A549 (cell line): Measurements from ENCODE around the gene TULP3. TPM values are rescaled to one million over a fixed set of nuclear protein-coding genes. Genes with fewer than 3 reads are reported as not detected.

ENCODE experiments used
- ATAC-seq, 2 experiments: fragments of 200-7000 bp in 1 of 2; fragments of >200 bp in 1 of 2; cut with Nextera tagmentation in 1 of 2; cut with Tn5 transposase in 1 of 2; 3 replicates each; pipeline versions ENCODE4 v1.8.0 to v1.9.1; 2018 to 2020; ENCODE audit warnings: mild to moderate bottlenecking in 1 of 2, moderate library complexity in 1 of 2
- CTCF ChIA-PET: fragments of 300-600 bp; sonication (Branson Sonifier 250); formaldehyde crosslinking; extraction: SDS; loops from one replicate; lab custom pipeline; 2021; ENCODE audit warnings: antibody characterized with exemption, inconsistent platforms; lab: Yijun Ruan, JAX
- POLR2A ChIA-PET: fragments of 350-600 bp; formaldehyde crosslinking; extraction: SDS; loops from one replicate; lab custom pipeline; 2021; ENCODE audit warnings: antibody characterized with exemption, inconsistent platforms; lab: Yijun Ruan, JAX
- DNase-seq, 2 experiments: peaks; one replicate each; pipeline versions ENCODE4 v3.0.0 to v3.0.0-alpha.2; 2011 to 2016; ENCODE audit warnings: low read depth in 1 of 2, low spot score in 1 of 2
- FAIRE-seq: peaks from 2 replicates; lab custom pipeline; 2011; peaks lifted over from hg19 to GRCh38; lab: Jason Lieb, UNC
- H3K27ac ChIP-seq, 2 experiments: fragments of >200 bp; sonication (Bioruptor Twin); formaldehyde crosslinking; 3 replicates each; pipeline ENCODE4 v1.5.1; 2016 to 2017
- H3K4me1 ChIP-seq: fragments of >200 bp; sonication (Bioruptor Twin); formaldehyde crosslinking; 3 replicates; pipeline ENCODE4 v1.6.1; 2016
- H3K4me2 ChIP-seq: fragments of >200 bp; sonication (Bioruptor Twin); formaldehyde crosslinking; 3 replicates; pipeline ENCODE4 v1.6.1; 2016
- H3K4me3 ChIP-seq: fragments of >200 bp; sonication (Bioruptor Twin); formaldehyde crosslinking; 3 replicates; pipeline ENCODE4 v1.5.1; 2016
- H3K9me3 ChIP-seq: fragments of >200 bp; sonication (Bioruptor Twin); formaldehyde crosslinking; 3 replicates; pipeline ENCODE4 v1.6.1; 2016
- CBX8 ChIP-seq: fragments of 200-600 bp; sonication (generic); IDR thresholded peaks from 2 replicates; pipeline ENCODE4 v1.6.1; 2016
- CHD2 ChIP-seq: fragments of 150-350 bp; IDR thresholded peaks from 2 replicates; pipeline ENCODE4 v1.6.1; 2014; ENCODE audit warnings: low read length; ENCODE audit not compliant: partially characterized antibody
- CTCF ChIP-seq: fragments of >200 bp; sonication (Bioruptor Twin); formaldehyde crosslinking; IDR thresholded peaks from 3 replicates; pipeline ENCODE4 v1.5.1; 2016
- EHF ChIP-seq: fragments of 250-450 bp; sonication (Bioruptor Pico); IDR thresholded peaks from 2 replicates; pipeline ENCODE4 v1.5.0; 2020; ENCODE audit warnings: mild to moderate bottlenecking
- EHMT2 ChIP-seq: fragments of 200-600 bp; sonication (generic); IDR thresholded peaks from 2 replicates; pipeline ENCODE4 v1.6.1; 2016; ENCODE audit warnings: antibody characterized with exemption, low read depth, mild to moderate bottlenecking, moderate library complexity
- ESRRA ChIP-seq: fragments of 150-350 bp; IDR thresholded peaks from 2 replicates; pipeline ENCODE4 v1.6.1; 2014; ENCODE audit warnings: mild to moderate bottlenecking, low read length, borderline replicate concordance
- FOSB ChIP-seq: fragments of 250-450 bp; sonication (Bioruptor Pico); IDR thresholded peaks from 2 replicates; pipeline ENCODE4 v1.5.0; 2020; ENCODE audit warnings: mild to moderate bottlenecking, moderate library complexity
- GATA3 ChIP-seq: IDR thresholded peaks from 2 replicates; pipeline ENCODE4 v1.6.1; 2012; ENCODE audit warnings: borderline replicate concordance
- HOXB13 ChIP-seq: fragments of 250-450 bp; sonication (Bioruptor Pico); IDR thresholded peaks from 2 replicates; pipeline ENCODE4 v1.5.0; 2020; ENCODE audit warnings: low read depth, mild to moderate bottlenecking, moderate library complexity
- JUN ChIP-seq, 2 experiments: fragments of >200 bp; sonication (Bioruptor Twin); formaldehyde crosslinking; IDR thresholded peaks; 2 replicates in 1 of 2; 3 replicates in 1 of 2; pipeline ENCODE4 v1.6.1; 2016 to 2017
- KDM5A ChIP-seq: fragments of 200-600 bp; sonication (generic); IDR thresholded peaks from 2 replicates; pipeline ENCODE4 v1.6.1; 2016; ENCODE audit warnings: antibody characterized with exemption, mild to moderate bottlenecking
- NFE2L2 ChIP-seq: fragments of 150-350 bp; conservative IDR thresholded peaks from 2 replicates; pipeline ENCODE4 v1.6.1; 2014; ENCODE audit warnings: low read length
- NPAS2 ChIP-seq: fragments of 250-450 bp; sonication (Bioruptor Pico); IDR thresholded peaks from 2 replicates; pipeline ENCODE4 v1.8.0; 2022; ENCODE audit warnings: mild to moderate bottlenecking, moderate library complexity, borderline replicate concordance
- NR3C1 ChIP-seq: fragments of >200 bp; sonication (Bioruptor Twin); formaldehyde crosslinking; IDR thresholded peaks from 3 replicates; pipeline ENCODE4 v1.6.1; 2017
- PBX3 ChIP-seq: IDR thresholded peaks from 2 replicates; pipeline ENCODE4 v1.6.1; 2012
- PHF8 ChIP-seq: fragments of 200-600 bp; sonication (generic); IDR thresholded peaks from 2 replicates; pipeline ENCODE4 v1.6.1; 2016; ENCODE audit warnings: low read depth, mild to moderate bottlenecking, antibody characterized with exemption, moderate library complexity, borderline replicate concordance
- POLR2A ChIP-seq: IDR thresholded peaks from 2 replicates; pipeline ENCODE4 v1.6.1; 2012; ENCODE audit warnings: mild to moderate bottlenecking, low read length
- POLR2AphosphoS2 ChIP-seq: conservative IDR thresholded peaks from 2 replicates; pipeline ENCODE4 v1.6.1; 2012; ENCODE audit warnings: low read length, improper control_type of control experiment, inconsistent platforms
- SMC3 ChIP-seq: fragments of >200 bp; sonication (Bioruptor Twin); formaldehyde crosslinking; IDR thresholded peaks from 3 replicates; pipeline ENCODE4 v1.6.1; 2018; ENCODE audit warnings: inconsistent platforms
- SREBF2 ChIP-seq: fragments of 450-650 bp; IDR thresholded peaks from 2 replicates; pipeline ENCODE4 v1.6.1; 2014; ENCODE audit warnings: mild to moderate bottlenecking, moderate library complexity
- TFCP2L1 ChIP-seq: fragments of 250-450 bp; sonication (Bioruptor Pico); IDR thresholded peaks from 2 replicates; pipeline ENCODE4 v1.5.0; 2021; ENCODE audit warnings: mild to moderate bottlenecking
- TP53 ChIP-seq: fragments of 250-450 bp; sonication (Bioruptor Pico); IDR thresholded peaks from 2 replicates; pipeline ENCODE4 v1.5.0; 2021; ENCODE audit warnings: mild to moderate bottlenecking, moderate library complexity
- ZFP36 ChIP-seq: fragments of 450-650 bp; IDR thresholded peaks from 2 replicates; pipeline ENCODE4 v1.6.1; 2014; ENCODE audit warnings: borderline replicate concordance; ENCODE audit not compliant: partially characterized antibody
- ZNF302 ChIP-seq: fragments of 250-450 bp; sonication (Bioruptor Pico); IDR thresholded peaks from 2 replicates; pipeline ENCODE4 v1.9.0; 2021; ENCODE audit warnings: inconsistent platforms, mild to moderate bottlenecking, moderate library complexity
- WGBS: methylation state at CpG from one replicate; pipeline ENCODE4 v1.1.6; 2017; ENCODE audit errors: missing lambda C conversion rate; 5-methylcytosine and 5-hydroxymethylcytosine counted together
- polyA plus RNA-seq, 4 experiments: library from polyadenylated mRNA; depleted of rRNA in 3 of 4; stranded (reverse); fragments of >200 nt; fragmentation: RNase III in 1 of 4; extraction: RNeasy Plus Mini Kit Qiagen cat#74134 plus additional on column Dnase treatment in 1 of 4; gene quantifications; 2 replicates in 3 of 4; 3 replicates in 1 of 4; pipeline ENCODE4 v1.2.3, GENCODE V29; 2011 to 2017
- TF ChIP-seq, protein P1 (sequence below): fragments of >200 bp; sonication (Bioruptor Twin); formaldehyde crosslinking; IDR thresholded peaks from 3 replicates; pipeline ENCODE4 v1.6.1; 2016
- TF ChIP-seq, protein P2 (sequence below): fragments of >200 bp; sonication (Bioruptor Twin); formaldehyde crosslinking; IDR thresholded peaks from 2 replicates; pipeline ENCODE4 v1.6.1; 2016
- TF ChIP-seq, protein P3 (sequence below): fragments of 250-450 bp; sonication (Bioruptor Pico); IDR thresholded peaks from 2 replicates; pipeline ENCODE4 v1.5.0; 2020; ENCODE audit warnings: low read depth, mild to moderate bottlenecking, moderate library complexity

TULP3 gene
- polyA plus RNA-seq, 2 of the 4 experiments (the other 2 are of a cell fraction), result 19.6 to 32.9 TPM

DNA sequence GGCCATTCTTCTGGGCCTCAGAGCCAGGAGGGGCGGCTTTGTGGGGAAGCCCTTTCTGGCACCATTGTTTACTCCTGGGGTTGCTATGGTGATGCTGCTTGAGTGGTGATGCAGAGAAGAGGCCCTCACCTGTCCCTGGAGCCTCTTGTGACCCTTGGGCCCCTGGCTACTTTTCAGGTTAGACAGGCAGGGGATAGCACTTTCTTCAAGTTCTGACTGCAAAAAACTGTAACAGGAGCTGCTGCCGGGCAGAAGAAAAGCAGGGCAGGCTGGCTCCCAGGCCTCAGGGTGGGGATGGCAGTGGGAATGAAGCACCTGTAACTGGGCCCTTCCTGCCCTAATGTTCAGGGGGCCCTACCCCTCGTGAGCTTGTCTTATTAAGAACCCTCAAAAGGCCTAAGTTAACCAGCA, 33.7 kb upstream of the TULP3 start, which contains the start of gene TEX52:
TSS of gene TEX52 (minus strand) at position 19 of the 411 bp plus-strand sequence. CDS start at position 6, 13 bp downstream.
- no peak for DNase-seq
- WGBS, result 91% methylated on average over 3 of the region's 3 CpGs
- no peak for TF ChIP-seq KDM5A
- TF ChIP-seq, protein P1, sequence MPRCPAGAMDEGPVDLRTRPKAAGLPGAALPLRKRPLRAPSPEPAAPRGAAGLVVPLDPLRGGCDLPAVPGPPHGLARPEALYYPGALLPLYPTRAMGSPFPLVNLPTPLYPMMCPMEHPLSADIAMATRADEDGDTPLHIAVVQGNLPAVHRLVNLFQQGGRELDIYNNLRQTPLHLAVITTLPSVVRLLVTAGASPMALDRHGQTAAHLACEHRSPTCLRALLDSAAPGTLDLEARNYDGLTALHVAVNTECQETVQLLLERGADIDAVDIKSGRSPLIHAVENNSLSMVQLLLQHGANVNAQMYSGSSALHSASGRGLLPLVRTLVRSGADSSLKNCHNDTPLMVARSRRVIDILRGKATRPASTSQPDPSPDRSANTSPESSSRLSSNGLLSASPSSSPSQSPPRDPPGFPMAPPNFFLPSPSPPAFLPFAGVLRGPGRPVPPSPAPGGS, result no peak
- no peak for TF ChIP-seq HOXB13 (CRISPR knock-in tag)
- TF ChIP-seq, protein P2, sequence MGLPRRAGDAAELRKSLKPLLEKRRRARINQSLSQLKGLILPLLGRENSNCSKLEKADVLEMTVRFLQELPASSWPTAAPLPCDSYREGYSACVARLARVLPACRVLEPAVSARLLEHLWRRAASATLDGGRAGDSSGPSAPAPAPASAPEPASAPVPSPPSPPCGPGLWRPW, result no peak
- TF ChIP-seq NPAS2 (CRISPR knock-in tag), result no peak
- no peak for TF ChIP-seq SREBF2
- TF ChIP-seq POLR2A, result no peak
- TF ChIP-seq GATA3, result no peak
- no peak for TF ChIP-seq EHMT2
- no peak for TF ChIP-seq CTCF
- Histone ChIP-seq H3K4me1 (no peaks in the 10 kb centered on the region), H3K27ac (no peak within 1 kb of the TSS), H3K4me3 (no peak within 1 kb of the TSS), H3K9me3 (no peaks in the 10 kb centered on the region), H3K4me2 (no peak within 1 kb of the TSS)
- no peak for FAIRE-seq
- ChIA-PET POLR2A (no interaction called here), CTCF (interaction anchor here (1.9 to 2.5 kb wide), 2 partner anchors 12 to 15 kb away, joined by 4 to 13 read pairs; no protein-coding TSS in a partner anchor)
- ATAC-seq, result peak in 1 of 2 experiments; percentile 3; a peak in 2 of 6 replicates

DNA sequence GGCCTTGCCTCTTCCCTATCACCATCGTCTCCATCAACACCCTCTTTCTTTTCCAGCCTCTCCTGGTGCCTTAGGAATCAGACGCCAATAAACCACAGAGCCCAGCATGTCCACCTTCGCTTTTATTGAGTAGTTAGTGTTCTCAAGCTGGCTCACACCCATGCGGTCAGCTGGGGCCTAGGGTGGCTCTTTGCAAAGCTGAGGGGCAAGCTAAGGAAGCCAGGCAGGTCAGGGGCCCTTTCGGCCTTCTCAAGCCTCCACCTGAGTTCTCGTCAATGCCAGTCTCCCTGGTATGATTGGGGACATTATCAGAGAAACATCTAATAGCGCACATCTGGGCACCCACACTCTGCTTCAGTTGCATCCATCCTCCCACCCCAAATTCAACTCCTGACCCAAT, 33.1 kb upstream of the TULP3 start:
- no peak for DNase-seq
- Histone ChIP-seq H3K27ac (no peak overlapping the region), H3K4me1 (no peaks in the 10 kb centered on the region), H3K9me3 (no peaks in the 10 kb centered on the region), H3K4me3 (no peak overlapping the region), H3K4me2 (no peak overlapping the region)
- FAIRE-seq, result no peak
- POLR2A ChIA-PET, result no interaction called here
- CTCF ChIA-PET, result interaction anchor here (0.8 to 2.5 kb wide), 4 partner anchors 12 to 87 kb away, joined by 3 to 13 read pairs (median 4); no protein-coding TSS in a partner anchor
- TF ChIP-seq JUN (IDR thresholded peaks at IDR 0.05), result 0 out of 5 replicates have a peak, but pooled peaks of 1 of the 2 experiments have one; percentile 27
- no peak for TF ChIP-seq ZFP36
- no peak for TF ChIP-seq CBX8
- TF ChIP-seq POLR2AphosphoS2, result 0 out of 2 replicates have a peak, but pooled peaks have one; percentile 37
- no peak for ATAC-seq
- 93% methylated on average over 7 of the region's 7 CpGs for WGBS

- FAIRE-seq (no peak), ATAC-seq (no peak; a peak in 1 of 6 replicates), DNase-seq (no peak)
- no peaks in the 10 kb centered on the region for H3K9me3 ChIP-seq
- no peaks in the 10 kb centered on the region for H3K4me1 ChIP-seq
- no peak overlapping the region for H3K4me3 ChIP-seq
- H3K27ac ChIP-seq, result no peak overlapping the region
- POLR2A ChIA-PET, result no interaction called here
- CTCF ChIA-PET, result interaction anchor here (0.8 to 2.5 kb wide), 4 partner anchors 13 to 86 kb away, joined by 3 to 13 read pairs (median 4); no protein-coding TSS in a partner anchor
- H3K4me2 ChIP-seq, result no peak overlapping the region
- WGBS, result 82% methylated on average over 2 of the region's 2 CpGs
- TF ChIP-seq NR3C1 (no peak), NFE2L2 (no peak), CTCF (no peak), SMC3 (no peak), PBX3 (no peak), JUN (IDR thresholded peaks at IDR 0.05) (no peak), FOSB (CRISPR knock-in tag) (no peak), TFCP2L1 (no peak), ZNF302 (CRISPR knock-in tag) (no peak), CHD2 (no peak), EHF (CRISPR knock-in tag) (no peak), TP53 (CRISPR knock-in tag) (no peak), SREBF2 (no peak), ESRRA (no peak), PHF8 (no peak)
- TF ChIP-seq, protein P3, sequence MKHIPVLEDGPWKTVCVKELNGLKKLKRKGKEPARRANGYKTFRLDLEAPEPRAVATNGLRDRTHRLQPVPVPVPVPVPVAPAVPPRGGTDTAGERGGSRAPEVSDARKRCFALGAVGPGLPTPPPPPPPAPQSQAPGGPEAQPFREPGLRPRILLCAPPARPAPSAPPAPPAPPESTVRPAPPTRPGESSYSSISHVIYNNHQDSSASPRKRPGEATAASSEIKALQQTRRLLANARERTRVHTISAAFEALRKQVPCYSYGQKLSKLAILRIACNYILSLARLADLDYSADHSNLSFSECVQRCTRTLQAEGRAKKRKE (CRISPR knock-in tag), result no peak
- TF ChIP-seq, protein P2, result no peak
Observed at GRCh38 chr12:2858334-2858733, 32.4 kb upstream of the TULP3 start.
